HepG2 (cell line): ENCODE results near the gene ARHGAP29. TPM values are rescaled to one million over a fixed set of nuclear protein-coding genes. Genes with fewer than 3 reads are reported as not detected.

Experiments
- CEBPB ChIP-seq: IDR thresholded peaks from 2 replicates; pipeline ENCODE4 v1.6.1; 2011; ENCODE audit warnings: low read depth, low read length, improper control_type of control experiment, borderline replicate concordance
- CENPT ChIP-seq: sonication (generic); formaldehyde crosslinking; IDR thresholded peaks from 2 replicates; pipeline ENCODE4 v1.8.0; 2022; ENCODE audit warnings: low read depth, mild to moderate bottlenecking, moderate library complexity, missing genetic modification reagents
- FOXM1 ChIP-seq: sonication (generic); formaldehyde crosslinking; IDR thresholded peaks from 2 replicates; pipeline ENCODE4 v1.5.0; 2020; ENCODE audit warnings: missing genetic modification reagents
- GABPA ChIP-seq, 2 experiments: IDR thresholded peaks; 2 replicates each; pipeline ENCODE4 v1.6.1; 2011 to 2016; ENCODE audit warnings: low read depth in 2 of 2, low read length in 1 of 2, missing biosample characterization in 1 of 2, missing genetic modification characterization in 1 of 2
- HHEX ChIP-seq: IDR thresholded peaks from 2 replicates; pipeline ENCODE4 v1.6.1; 2016; ENCODE audit warnings: control low read depth
- KLF9 ChIP-seq: IDR thresholded peaks from 2 replicates; pipeline ENCODE4 v1.6.1; 2016; ENCODE audit warnings: low read depth
- MIXL1 ChIP-seq: IDR thresholded peaks from 2 replicates; pipeline ENCODE4 v1.6.1; 2016
- NFYB ChIP-seq: sonication (generic); formaldehyde crosslinking; IDR thresholded peaks from 2 replicates; pipeline ENCODE4 v1.4.0; 2020; ENCODE audit warnings: missing genetic modification reagents
- RCOR2 ChIP-seq: IDR thresholded peaks from 2 replicates; pipeline ENCODE4 v1.6.1; 2016; ENCODE audit warnings: missing biosample characterization, missing genetic modification reagents
- SP1 ChIP-seq, 2 experiments: fragments of 450-650 bp in 1 of 2; sonication (generic) in 1 of 2; formaldehyde crosslinking in 1 of 2; IDR thresholded peaks; 2 replicates each; pipeline versions ENCODE4 v1.4.0 to v1.6.1; 2016 to 2020; ENCODE audit warnings: missing genetic modification reagents in 1 of 2
- XBP1 ChIP-seq: sonication (generic); formaldehyde crosslinking; IDR thresholded peaks from 2 replicates; pipeline ENCODE4 v1.5.0; 2020; ENCODE audit warnings: missing genetic modification reagents
- ZMAT3 ChIP-seq: sonication (generic); formaldehyde crosslinking; conservative IDR thresholded peaks from 2 replicates; pipeline ENCODE4 v1.7.0; 2021; ENCODE audit warnings: missing genetic modification reagents
- ZNF10 ChIP-seq: sonication (generic); formaldehyde crosslinking; IDR thresholded peaks from 2 replicates; pipeline ENCODE4 v1.4.0; 2020; ENCODE audit warnings: mild to moderate bottlenecking, low read depth, missing genetic modification reagents, borderline replicate concordance
- ZNF543 ChIP-seq: sonication (generic); formaldehyde crosslinking; IDR thresholded peaks from 2 replicates; pipeline ENCODE4 v1.4.0; 2020; ENCODE audit warnings: mild to moderate bottlenecking, missing genetic modification reagents
- ZNF839 ChIP-seq: sonication (generic); formaldehyde crosslinking; IDR thresholded peaks from 2 replicates; pipeline ENCODE4 v1.4.0; 2020; ENCODE audit warnings: missing genetic modification reagents, mild to moderate bottlenecking, borderline replicate concordance
- polyA plus RNA-seq, 8 experiments: library from polyadenylated mRNA; depleted of rRNA in 3 of 8; stranded (reverse) in 7 of 8; unstranded in 1 of 8; fragments of >200 nt; fragmentation: Illumina TruSeq in 4 of 8; extraction: Trizol in 4 of 8; gene quantifications; 2 replicates each; pipeline versions ENCODE4 v1.2.1 to v1.2.3, GENCODE V29; 2011 to 2016; ENCODE audit warnings: low read depth in 4 of 8, missing spikeins in 1 of 8, mixed read lengths in 1 of 8; ENCODE audit not compliant: insufficient read depth in 1 of 8
- total RNA-seq, 5 experiments: library from RNA; depleted of rRNA; stranded (reverse); fragments of >200 nt; fragmentation: Illumina TruSeq; extraction: Trizol; gene quantifications; 2 replicates each; pipeline ENCODE4 v1.2.3, GENCODE V29; 2016; ENCODE audit warnings: low read depth in 1 of 5
- TF ChIP-seq, protein P1 (sequence below): IDR thresholded peaks from 2 replicates; pipeline ENCODE4 v1.6.1; 2016; ENCODE audit warnings: low read depth
- TF ChIP-seq, protein P2 (sequence below): sonication (generic); formaldehyde crosslinking; IDR thresholded peaks from 2 replicates; pipeline ENCODE4 v1.5.0; 2020; ENCODE audit warnings: mild to moderate bottlenecking, missing genetic modification reagents, moderate library complexity
- TF ChIP-seq, protein P3 (sequence below): sonication (generic); formaldehyde crosslinking; IDR thresholded peaks from 2 replicates; pipeline ENCODE4 v1.5.0; 2020; ENCODE audit warnings: missing genetic modification reagents
- TF ChIP-seq, protein P4 (sequence below): sonication (generic); formaldehyde crosslinking; IDR thresholded peaks from 2 replicates; pipeline ENCODE4 v1.4.0; 2020; ENCODE audit warnings: mild to moderate bottlenecking, missing genetic modification reagents
- TF ChIP-seq, protein P5 (sequence below): sonication (generic); formaldehyde crosslinking; conservative IDR thresholded peaks from 2 replicates; pipeline ENCODE4 v1.8.0; 2022; ENCODE audit warnings: mild to moderate bottlenecking, moderate library complexity, missing genetic modification reagents

Gene ARHGAP29
- total and polyA plus RNA-seq, 2 of the 13 experiments (the other 11 are each of a cell fraction or from before 2014, with no cell fraction given) = 12.8 to 18.3 TPM

DNA sequence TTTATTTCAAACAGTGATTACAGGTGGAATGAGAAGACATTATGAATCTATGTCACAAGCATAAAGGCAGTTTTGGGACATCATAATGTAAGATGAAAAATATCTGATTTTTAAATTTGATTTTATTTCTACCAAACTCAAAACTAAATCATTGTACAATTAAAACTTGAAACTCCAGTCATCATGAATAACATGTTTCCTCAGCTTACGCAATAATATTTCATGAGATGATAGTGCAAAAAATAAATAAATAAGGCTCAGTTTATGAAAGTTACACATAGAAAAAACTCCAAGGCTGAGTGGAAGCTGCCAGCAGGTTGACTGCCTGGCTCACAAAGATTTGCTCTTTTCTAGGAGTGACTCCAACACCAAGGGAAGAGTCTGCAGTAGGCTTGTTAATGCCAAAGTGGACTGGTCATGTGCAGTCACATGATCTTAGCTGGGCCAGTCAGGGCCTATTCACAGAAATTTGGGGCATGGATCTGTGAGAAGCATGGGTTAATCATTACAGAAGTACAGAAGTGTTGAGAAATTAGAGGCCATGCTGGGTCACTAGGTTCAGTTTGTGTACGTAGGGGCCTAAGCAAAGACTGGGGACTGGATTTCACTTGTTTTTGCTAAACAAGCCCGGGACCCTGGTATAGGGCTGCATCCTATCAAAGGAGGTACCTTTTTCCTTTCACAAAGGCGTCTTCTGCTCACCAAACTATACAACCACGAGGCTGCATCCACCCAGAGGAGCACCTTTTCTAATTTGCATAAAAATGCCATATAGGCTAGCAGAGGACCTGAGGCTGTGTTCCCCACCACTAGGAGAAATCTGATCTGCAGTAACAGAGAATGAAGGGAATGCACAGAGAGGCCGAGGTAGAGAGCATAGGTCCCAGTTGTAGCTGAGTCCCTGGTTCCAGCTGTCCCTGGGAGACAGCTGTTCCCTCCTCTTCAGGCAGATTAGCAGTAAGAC, 111.6 kb downstream of the ARHGAP29 start (continued):
- TF ChIP-seq, protein P1, sequence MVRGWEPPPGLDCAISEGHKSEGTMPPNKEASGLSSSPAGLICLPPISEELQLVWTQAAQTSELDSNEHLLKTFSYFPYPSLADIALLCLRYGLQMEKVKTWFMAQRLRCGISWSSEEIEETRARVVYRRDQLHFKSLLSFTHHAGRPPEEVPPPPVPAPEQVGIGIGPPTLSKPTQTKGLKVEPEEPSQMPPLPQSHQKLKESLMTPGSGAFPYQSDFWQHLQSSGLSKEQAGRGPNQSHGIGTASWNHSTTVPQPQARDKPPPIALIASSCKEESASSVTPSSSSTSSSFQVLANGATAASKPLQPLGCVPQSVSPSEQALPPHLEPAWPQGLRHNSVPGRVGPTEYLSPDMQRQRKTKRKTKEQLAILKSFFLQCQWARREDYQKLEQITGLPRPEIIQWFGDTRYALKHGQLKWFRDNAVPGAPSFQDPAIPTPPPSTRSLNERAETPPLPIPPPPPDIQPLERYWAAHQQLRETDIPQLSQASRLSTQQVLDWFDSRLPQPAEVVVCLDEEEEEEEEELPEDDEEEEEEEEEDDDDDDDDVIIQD (CRISPR knock-in tag) = peak; percentile 99
- TF ChIP-seq RCOR2 (CRISPR knock-in tag) = 0 out of 2 replicates have a peak, but pooled peaks have one; percentile 17
- no peak for TF ChIP-seq KLF9 (CRISPR knock-in tag)
- TF ChIP-seq, protein P2, sequence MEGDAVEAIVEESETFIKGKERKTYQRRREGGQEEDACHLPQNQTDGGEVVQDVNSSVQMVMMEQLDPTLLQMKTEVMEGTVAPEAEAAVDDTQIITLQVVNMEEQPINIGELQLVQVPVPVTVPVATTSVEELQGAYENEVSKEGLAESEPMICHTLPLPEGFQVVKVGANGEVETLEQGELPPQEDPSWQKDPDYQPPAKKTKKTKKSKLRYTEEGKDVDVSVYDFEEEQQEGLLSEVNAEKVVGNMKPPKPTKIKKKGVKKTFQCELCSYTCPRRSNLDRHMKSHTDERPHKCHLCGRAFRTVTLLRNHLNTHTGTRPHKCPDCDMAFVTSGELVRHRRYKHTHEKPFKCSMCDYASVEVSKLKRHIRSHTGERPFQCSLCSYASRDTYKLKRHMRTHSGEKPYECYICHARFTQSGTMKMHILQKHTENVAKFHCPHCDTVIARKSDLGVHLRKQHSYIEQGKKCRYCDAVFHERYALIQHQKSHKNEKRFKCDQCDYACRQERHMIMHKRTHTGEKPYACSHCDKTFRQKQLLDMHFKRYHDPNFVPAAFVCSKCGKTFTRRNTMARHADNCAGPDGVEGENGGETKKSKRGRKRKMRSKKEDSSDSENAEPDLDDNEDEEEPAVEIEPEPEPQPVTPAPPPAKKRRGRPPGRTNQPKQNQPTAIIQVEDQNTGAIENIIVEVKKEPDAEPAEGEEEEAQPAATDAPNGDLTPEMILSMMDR (CRISPR knock-in tag) = peak; percentile 31; the same call in 1 of the 2 replicates
- TF ChIP-seq CENPT (CRISPR knock-in tag) = no peak
- TF ChIP-seq CEBPB = peak; percentile 89
- no peak for TF ChIP-seq ZNF10 (CRISPR knock-in tag)
- no peak for TF ChIP-seq FOXM1 (CRISPR knock-in tag)
- peak; percentile 79 for TF ChIP-seq NFYB (CRISPR knock-in tag)
- TF ChIP-seq GABPA (IDR thresholded peaks at IDR 0.05; ENCODE audit: low read depth, low read length) = no peak
- no peak; the same call in 1 of the 2 replicates for TF ChIP-seq GABPA (CRISPR knock-in tag; IDR thresholded peaks at IDR 0.05; ENCODE audit: low read depth)
- TF ChIP-seq, protein P3, sequence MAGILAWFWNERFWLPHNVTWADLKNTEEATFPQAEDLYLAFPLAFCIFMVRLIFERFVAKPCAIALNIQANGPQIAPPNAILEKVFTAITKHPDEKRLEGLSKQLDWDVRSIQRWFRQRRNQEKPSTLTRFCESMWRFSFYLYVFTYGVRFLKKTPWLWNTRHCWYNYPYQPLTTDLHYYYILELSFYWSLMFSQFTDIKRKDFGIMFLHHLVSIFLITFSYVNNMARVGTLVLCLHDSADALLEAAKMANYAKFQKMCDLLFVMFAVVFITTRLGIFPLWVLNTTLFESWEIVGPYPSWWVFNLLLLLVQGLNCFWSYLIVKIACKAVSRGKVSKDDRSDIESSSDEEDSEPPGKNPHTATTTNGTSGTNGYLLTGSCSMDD (CRISPR knock-in tag) = no peak
- TF ChIP-seq, protein P4, sequence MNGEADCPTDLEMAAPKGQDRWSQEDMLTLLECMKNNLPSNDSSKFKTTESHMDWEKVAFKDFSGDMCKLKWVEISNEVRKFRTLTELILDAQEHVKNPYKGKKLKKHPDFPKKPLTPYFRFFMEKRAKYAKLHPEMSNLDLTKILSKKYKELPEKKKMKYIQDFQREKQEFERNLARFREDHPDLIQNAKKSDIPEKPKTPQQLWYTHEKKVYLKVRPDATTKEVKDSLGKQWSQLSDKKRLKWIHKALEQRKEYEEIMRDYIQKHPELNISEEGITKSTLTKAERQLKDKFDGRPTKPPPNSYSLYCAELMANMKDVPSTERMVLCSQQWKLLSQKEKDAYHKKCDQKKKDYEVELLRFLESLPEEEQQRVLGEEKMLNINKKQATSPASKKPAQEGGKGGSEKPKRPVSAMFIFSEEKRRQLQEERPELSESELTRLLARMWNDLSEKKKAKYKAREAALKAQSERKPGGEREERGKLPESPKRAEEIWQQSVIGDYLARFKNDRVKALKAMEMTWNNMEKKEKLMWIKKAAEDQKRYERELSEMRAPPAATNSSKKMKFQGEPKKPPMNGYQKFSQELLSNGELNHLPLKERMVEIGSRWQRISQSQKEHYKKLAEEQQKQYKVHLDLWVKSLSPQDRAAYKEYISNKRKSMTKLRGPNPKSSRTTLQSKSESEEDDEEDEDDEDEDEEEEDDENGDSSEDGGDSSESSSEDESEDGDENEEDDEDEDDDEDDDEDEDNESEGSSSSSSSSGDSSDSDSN (CRISPR knock-in tag) = peak; percentile 55; the same call in 1 of the 2 replicates
- TF ChIP-seq ZNF543 (CRISPR knock-in tag) = no peak
- no peak for TF ChIP-seq ZMAT3 (CRISPR knock-in tag)
- TF ChIP-seq XBP1 = no peak
- no peak for TF ChIP-seq ZNF839 (CRISPR knock-in tag)
- no peak for TF ChIP-seq SP1 (IDR thresholded peaks at IDR 0.05)
- no peak for TF ChIP-seq SP1 (CRISPR knock-in tag; IDR thresholded peaks at IDR 0.05)
- TF ChIP-seq MIXL1 (CRISPR knock-in tag) = 0 out of 2 replicates have a peak, but pooled peaks have one; percentile 33
- peak; percentile 19; the same call in 1 of the 2 replicates for TF ChIP-seq HHEX
- TF ChIP-seq, protein P5, sequence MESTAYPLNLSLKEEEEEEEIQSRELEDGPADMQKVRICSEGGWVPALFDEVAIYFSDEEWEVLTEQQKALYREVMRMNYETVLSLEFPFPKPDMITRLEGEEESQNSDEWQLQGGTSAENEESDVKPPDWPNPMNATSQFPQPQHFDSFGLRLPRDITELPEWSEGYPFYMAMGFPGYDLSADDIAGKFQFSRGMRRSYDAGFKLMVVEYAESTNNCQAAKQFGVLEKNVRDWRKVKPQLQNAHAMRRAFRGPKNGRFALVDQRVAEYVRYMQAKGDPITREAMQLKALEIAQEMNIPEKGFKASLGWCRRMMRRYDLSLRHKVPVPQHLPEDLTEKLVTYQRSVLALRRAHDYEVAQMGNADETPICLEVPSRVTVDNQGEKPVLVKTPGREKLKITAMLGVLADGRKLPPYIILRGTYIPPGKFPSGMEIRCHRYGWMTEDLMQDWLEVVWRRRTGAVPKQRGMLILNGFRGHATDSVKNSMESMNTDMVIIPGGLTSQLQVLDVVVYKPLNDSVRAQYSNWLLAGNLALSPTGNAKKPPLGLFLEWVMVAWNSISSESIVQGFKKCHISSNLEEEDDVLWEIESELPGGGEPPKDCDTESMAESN (CRISPR knock-in tag) = peak; percentile 98
